ENCODE data around the gene N4BP2.
"Not testable (repeated sequence)": the region's sequence is repeated elsewhere in the genome, so short reads cannot be mapped to it uniquely, and the experiment has no call there.

The N4BP2 gene

DNA sequence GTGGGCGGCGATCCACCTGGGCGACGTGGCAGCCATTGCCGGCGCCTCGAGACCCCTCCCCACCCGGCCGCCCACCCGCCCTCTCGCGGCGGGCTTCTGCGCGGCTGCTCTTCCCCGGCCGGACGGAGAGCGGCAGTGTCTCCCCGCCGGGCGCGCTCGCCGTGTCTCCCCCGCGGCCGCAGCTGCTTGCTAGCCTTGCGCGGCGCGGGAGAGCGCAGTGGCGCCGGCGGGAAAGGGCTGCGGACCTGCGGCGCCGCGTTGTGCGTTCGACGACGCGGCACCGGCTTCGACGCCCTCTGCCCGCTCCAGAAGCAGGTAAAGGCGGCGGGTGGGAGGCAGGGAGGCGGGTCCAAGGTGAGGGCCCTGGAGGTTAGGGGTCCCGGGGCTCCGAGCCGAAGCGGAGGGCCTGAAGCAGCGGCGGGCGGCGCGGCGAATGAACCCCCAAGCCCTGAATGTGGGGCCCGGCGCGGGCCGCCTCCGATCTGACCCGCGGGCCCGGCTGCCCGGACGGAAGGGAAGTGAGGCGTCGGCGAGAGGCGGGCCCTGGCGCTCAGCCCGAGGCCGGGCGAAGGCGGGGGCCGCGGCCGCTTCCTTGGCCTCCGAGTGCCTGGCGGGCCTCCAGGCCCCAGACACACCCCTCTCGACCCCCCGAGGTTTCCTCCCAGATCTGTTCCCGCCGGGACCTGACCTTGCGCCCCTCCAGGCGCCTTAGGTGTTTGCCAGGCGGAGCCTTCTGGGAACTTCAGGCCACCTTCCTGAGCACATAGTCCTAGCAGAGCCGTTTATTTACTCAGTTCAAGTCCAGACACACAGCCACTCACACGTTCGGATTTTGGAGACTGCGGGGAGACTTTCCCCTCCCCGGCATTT is at the start of gene N4BP2:
Gene N4BP2, plus strand, starts transcription at position 135 of the 870 bp plus-strand sequence. CDS start 40,491 bp downstream, outside the sequence.
- DNase-seq: peak; percentile 78

DNA sequence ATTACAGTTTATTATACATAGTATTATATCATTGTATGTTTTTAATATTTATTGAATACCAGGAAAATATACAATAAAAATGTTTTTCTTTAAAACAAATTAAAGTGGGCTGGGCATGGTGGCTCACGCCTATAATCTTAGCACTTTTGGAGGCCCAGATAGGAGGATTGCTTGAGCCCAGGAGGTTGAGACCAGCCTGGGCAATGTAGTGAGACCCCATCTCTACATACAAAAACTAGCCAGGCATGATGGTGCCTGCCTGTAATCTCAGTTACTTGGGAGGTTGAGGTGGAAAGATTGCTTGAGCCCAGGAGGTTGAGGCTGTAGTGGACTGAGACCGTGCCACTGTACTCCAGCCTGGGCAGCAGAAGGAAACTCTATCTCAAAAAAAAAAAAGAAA is 40.6 kb upstream of the N4BP2 start:
- no peak for DNase-seq

GRCh38 chr4:40020221-40020620 is 36.4 kb upstream of the N4BP2 start:
- no peak for DNase-seq

DNA sequence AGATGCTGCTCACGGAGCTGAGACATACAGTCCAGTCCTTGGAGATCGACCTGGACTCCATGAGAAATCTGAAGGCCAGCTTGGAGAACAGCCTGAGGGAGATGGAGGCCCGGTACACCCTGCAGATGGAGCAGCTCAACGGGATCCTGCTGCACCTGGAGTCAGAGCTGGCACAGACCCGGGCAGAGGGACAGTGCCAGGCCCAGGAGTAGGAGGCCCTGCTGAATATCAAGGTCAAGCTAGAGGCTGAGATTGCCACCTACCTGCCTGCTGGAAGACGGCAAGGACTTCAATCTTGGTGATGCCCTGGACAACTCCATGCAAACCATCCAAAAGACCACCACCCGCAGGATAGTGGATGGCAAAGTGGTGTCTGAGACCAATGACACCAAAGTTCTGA is 35.5 kb upstream of the N4BP2 start:
- not testable (repeated sequence) for DNase-seq

DNA sequence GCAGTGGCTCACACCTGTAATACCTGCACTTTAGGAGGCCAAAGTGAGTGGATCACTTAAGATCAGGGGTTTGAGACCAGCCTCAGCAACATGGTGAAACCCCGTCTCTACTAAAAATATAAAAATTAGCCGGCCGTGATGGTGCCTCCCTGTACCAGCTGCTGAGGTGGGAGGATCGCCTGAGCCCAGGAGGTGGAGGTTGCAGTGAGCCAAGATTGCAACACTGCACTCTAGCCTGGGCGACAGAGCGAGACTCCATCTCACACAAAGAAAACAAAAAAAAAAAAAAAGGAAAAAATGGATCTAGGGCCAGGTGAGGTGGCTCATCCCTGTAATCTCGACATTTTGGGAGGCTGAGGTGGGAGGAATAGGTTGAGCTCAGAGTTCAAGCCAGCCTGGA is 32.6 kb upstream of the N4BP2 start:
- DNase-seq: not testable (repeated sequence)

- DNase-seq: no peak
Measured at GRCh38 chr4:40032785-40033184, 23.9 kb upstream of the N4BP2 start.

GRCh38 chr4:40033613-40034012 is 23.0 kb upstream of the N4BP2 start:
- DNase-seq: no peak

DNA sequence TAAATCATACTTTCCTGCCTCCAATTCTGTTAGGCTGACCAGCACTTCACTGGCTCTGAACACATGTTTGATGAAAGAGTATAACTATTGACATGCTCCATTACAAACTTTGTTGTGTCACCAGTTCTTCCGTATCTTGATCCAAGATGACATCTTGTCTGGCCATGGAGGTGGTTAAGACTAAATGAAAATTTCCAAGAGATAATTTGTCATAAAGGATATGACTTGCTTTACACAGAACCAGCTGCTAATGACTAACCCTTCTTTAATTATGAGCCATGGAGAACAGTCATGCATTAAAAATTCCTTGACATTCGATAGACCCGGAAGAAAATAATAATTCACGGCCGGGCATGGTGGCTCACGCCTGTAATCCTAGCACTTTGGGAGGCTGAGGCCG is 17.7 kb upstream of the N4BP2 start:
- no peak for DNase-seq

- DNase-seq: no peak
Measured at GRCh38 chr4:40040908-40041307, 15.7 kb upstream of the N4BP2 start.

- DNase-seq: no peak
Measured at GRCh38 chr4:40043786-40044185, 12.9 kb upstream of the N4BP2 start.

DNA sequence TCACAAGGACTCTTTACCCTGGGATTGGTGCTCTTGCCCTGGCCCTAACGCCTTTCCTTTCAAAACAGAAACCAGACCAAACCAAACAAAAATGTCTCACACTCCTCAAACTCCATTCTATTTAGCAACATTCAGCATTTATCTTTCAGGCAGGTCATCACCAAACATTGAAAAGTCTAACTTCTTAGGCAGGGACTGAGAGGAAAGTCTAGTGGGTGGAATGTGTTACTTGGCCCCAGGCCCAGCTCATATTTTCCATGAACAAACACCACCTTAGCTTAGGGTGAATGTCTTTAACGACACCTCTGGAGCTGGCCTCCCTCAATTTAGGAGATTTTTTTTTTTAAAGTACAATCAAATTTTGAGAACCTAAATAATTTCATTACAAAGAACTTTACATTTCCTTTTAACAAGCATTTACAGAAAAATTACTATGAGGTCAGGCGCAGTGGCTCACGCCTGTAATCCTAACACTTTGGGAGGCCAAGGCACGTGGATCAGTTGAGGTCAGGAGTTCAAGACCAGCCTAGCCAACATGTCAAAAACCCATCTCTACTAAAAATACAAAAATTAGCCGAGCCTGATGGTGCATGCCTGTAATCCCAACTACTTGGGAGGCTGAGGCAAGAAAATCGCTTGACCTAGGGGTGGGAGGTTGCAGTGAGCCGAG is 10.2 kb upstream of the N4BP2 start:
- no peak for DNase-seq

DNA sequence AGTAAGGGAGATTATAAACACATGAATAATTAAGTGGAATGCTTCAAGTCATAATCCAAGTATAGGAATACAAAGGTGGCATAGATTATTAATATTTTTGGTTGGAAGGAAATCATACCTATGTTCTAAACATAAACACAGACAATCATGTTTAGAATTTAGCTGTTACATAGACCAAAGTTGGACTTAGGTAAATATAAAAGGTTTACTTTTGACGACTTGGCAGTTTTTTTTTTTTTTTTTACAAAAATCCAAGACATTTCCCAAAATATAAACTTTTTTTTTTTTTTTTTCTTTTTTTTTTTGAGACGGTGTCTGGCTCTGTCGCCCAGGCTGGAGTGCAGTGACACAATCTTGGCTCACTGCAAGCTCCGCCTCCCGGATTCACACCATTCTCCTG is 3.5 kb upstream of the N4BP2 start:
- DNase-seq: no peak

DNA sequence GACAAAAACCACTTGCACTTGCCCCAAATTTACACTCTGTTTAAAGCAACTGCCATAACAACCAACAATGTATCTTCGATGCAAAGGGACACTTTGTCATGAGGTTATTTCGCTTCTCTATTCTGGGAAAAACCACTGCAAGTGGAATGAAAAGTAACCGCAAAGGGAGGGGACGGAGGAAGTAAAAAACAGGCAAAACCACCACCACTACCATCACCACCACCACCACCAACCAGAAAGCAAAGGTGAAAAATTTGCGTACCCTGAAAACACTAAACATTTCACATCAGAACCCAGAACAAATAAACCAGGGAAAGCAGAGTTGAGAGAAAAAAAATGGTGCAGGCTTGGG is 1.2 kb upstream of the N4BP2 start:
- DNase-seq: peak; percentile 76

GRCh38 chr4:40055863-40056715 is 561 bp upstream of the N4BP2 start:
- peak; percentile 62 for DNase-seq

DNA sequence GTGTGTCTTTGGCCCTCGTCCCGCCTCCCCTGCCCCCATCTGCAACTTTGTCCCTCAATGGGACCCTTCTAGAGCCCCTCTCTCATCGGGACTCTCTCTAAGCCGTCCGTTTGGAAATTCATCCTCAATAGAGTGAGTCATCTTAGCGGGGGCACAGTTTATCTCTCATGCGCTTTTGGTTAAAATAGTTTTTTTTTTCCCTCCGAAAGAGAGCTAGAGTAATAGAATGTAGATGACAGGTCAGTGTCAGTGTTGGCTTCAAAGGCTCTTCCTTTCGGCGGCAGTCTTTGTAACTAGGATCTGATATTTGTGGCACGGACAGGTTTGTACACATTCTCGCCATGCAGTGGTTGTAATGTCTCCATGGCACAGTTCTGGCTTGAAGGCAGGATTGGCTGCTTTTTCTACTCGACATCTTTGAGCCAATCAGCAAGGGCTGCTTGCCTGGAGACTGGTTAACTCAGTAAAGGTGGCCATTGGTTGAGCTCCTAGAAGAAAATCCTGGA is 989 bp downstream of the N4BP2 start:
- DNase-seq: peak; percentile 84

DNA sequence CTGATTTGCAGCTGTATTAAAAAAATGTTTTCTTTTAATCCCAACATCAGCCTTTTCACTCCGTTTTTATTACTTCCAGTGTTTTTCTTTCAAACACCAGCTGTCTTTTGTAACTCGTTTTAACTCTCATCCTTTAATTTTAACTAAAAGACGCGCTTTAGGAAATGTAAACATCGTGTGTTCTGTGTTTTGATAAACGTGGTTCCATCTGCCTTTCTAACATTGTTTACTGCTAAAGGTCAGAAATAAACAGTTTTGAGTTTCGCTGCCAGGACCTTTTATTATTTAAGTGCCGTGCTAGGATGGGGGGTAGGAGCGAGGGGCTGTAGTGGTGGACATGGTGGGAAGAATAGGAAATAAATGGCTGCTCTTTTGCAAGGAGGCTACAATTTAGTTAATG is 1.5 kb downstream of the N4BP2 start:
- no peak for DNase-seq

GRCh38 chr4:40058854-40059253 is 2.2 kb downstream of the N4BP2 start:
- DNase-seq: no peak

GRCh38 chr4:40059362-40059761 is 2.7 kb downstream of the N4BP2 start:
- DNase-seq: no peak

GRCh38 chr4:40065010-40065409 is 8.4 kb downstream of the N4BP2 start:
- DNase-seq: no peak

- DNase-seq: no peak
Measured at GRCh38 chr4:40066651-40067050, 10.0 kb downstream of the N4BP2 start.

DNA sequence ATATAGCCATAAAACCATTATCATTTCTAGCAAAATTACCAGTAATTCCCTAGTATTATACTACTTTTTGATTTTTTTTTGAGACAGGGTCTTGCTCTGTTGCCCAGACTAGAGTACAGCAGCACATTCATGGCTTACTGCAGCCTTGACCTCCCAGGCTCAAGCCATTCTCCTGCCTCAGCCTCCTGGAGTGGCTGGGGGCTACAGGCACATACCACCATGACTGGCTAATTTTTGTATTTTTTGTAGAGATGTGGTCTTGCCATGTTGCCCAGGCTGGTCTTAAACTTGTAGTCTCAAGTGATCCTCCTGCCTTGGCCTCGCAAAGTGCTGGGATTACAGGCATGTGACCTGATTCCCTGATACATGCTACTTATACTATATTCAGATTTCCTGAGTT is 13.7 kb downstream of the N4BP2 start:
- no peak for DNase-seq

- no peak for DNase-seq
Measured at GRCh38 chr4:40086421-40086820, 29.8 kb downstream of the N4BP2 start.

DNA sequence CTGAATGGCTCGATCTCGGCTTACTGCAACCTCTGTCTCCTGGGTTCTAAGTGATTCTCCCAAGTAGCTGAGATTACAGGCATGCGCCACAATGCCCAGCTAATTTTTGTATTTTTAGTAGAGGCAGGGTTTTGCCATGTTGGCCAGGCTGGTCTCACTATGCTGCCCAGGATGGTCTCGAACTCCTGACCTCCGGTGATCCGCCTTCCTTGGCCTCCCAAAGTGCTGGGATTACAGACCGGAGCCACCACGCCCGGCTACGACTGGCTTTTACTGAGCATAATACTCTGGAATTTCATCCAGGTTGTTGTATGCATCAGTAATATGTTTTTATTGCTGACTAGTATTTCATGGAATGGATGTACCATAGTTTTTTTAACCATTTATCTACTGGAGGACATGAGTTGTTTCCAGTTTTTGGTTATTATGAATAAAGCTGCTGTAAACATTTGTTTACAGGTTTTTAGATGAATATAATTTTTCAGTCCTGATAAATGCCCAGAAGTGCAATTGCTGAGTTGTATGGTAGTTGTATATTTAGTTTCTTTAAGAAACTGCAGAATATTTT is 31.2 kb downstream of the N4BP2 start:
- no peak for DNase-seq
